ENCODE data around the gene MEF2D. TPM values are rescaled to one million over a fixed set of nuclear protein-coding genes. Genes with fewer than 3 reads are reported as not detected.

MEF2D gene
- total RNA-seq, 1 experiment from 2014 or later: 17.3 TPM

- H3K9me2 ChIP-seq (replicated peaks; ENCODE audit: low read length): no peaks in the 10 kb centered on the region
These were observed 56.1 kb downstream of the MEF2D start for GRCh38 chr1:156444407-156445001.

GRCh38 chr1:156443286-156443685 lies 57.3 kb downstream of the MEF2D start:
- ATAC-seq: no peak
- no peak for DNase-seq
- Histone ChIP-seq H3K9ac (ENCODE audit: low read length) (no peak overlapping the region), H3F3A (ENCODE audit: low read length, unreplicated experiment) (no peaks in the 10 kb centered on the region), H3K36me3 (ENCODE audit: low read depth, low read length) (no peaks in the 10 kb centered on the region), H3K27me3 (ENCODE audit: low read length) (peaks cover 39% of the 10 kb centered on the region), H3K27ac (ENCODE audit: low read length) (no peak overlapping the region), H3K9me3 (ENCODE audit: low read length) (no peaks in the 10 kb centered on the region), H3K4me1 (ENCODE audit: insufficient read depth, low read length) (peaks cover 9% of the 10 kb centered on the region), H3K9me2 (replicated peaks; ENCODE audit: low read length) (no peaks in the 10 kb centered on the region), H3K4me3 (ENCODE audit: low read length) (no peak overlapping the region), H4K20me1 (ENCODE audit: low read length) (no peaks in the 10 kb centered on the region), H3K79me2 (ENCODE audit: low read length) (no peaks in the 10 kb centered on the region), H2AFZ (ENCODE audit: low read length) (no peak overlapping the region), H3K4me2 (ENCODE audit: low read length) (no peak overlapping the region)
- no TSS peak for BruUV-seq (replicated peaks)
- POLR2A ChIA-PET (ENCODE audit: unreplicated experiment): no interaction called here
- CTCF ChIA-PET: interaction anchor here (2.6 kb wide), 1 partner anchor 58 kb away, joined by 21 read pairs; no protein-coding TSS in a partner anchor
- TF ChIP-seq CTCF (conservative IDR thresholded peaks at IDR 0.05; ENCODE audit: low read depth, low read length) (no peak), EZH2 (IDR thresholded peaks at IDR 0.05; ENCODE audit: low read length, unreplicated experiment) (no peak), EZH2phosphoT487 (IDR thresholded peaks at IDR 0.05; ENCODE audit: borderline replicate concordance, low read length) (no peak)
- intact Hi-C loops (cut with micrococcal nuclease): no loop called here

More at GRCh38 chr1:156444407-156445001, 56.1 kb downstream of the MEF2D start:
- Histone ChIP-seq H3K9me3 (ENCODE audit: low read length) (no peaks in the 10 kb centered on the region), H3K27me3 (ENCODE audit: low read length) (peaks cover 27% of the 10 kb centered on the region), H2AFZ (ENCODE audit: low read length) (no peak overlapping the region), H3K27ac (ENCODE audit: low read length) (no peak overlapping the region), H4K20me1 (ENCODE audit: low read length) (no peaks in the 10 kb centered on the region), H3K4me3 (ENCODE audit: low read length) (no peak overlapping the region), H3K9ac (ENCODE audit: low read length) (no peak overlapping the region), H3K79me2 (ENCODE audit: low read length) (no peaks in the 10 kb centered on the region), H3K4me1 (ENCODE audit: insufficient read depth, low read length) (peaks cover 12% of the 10 kb centered on the region), H3F3A (ENCODE audit: low read length, unreplicated experiment) (no peaks in the 10 kb centered on the region), H3K4me2 (ENCODE audit: low read length) (no peak overlapping the region), H3K36me3 (ENCODE audit: low read depth, low read length) (no peaks in the 10 kb centered on the region)
- no peak for TF ChIP-seq EZH2 (IDR thresholded peaks at IDR 0.05; ENCODE audit: low read length, unreplicated experiment)
- TF ChIP-seq CTCF (conservative IDR thresholded peaks at IDR 0.05; ENCODE audit: low read depth, low read length): peak; percentile 95
- ChIA-PET CTCF (interaction anchor here (0.7 to 2.7 kb wide), 2 partner anchors 59 to 61 kb away, joined by 8 to 97 read pairs; no protein-coding TSS in a partner anchor), POLR2A (ENCODE audit: unreplicated experiment) (no interaction called here)
- no TSS peak for BruUV-seq (replicated peaks)
- ATAC-seq (0 out of 2 replicates have a peak, but pooled peaks have one; percentile 19), DNase-seq (peak; percentile 70)
- intact Hi-C loops (cut with micrococcal nuclease): loop anchor here (1.0 kb wide), 1 partner anchor 59 kb away; no protein-coding TSS in a partner anchor

- Histone ChIP-seq H3K4me3 (ENCODE audit: low read length) (no peak overlapping the region), H3K9ac (ENCODE audit: low read length) (no peak overlapping the region), H3K27ac (ENCODE audit: low read length) (no peak overlapping the region), H3K9me2 (replicated peaks; ENCODE audit: low read length) (no peaks in the 10 kb centered on the region), H3K36me3 (ENCODE audit: low read depth, low read length) (no peaks in the 10 kb centered on the region), H3F3A (ENCODE audit: low read length, unreplicated experiment) (no peaks in the 10 kb centered on the region), H3K79me2 (ENCODE audit: low read length) (no peaks in the 10 kb centered on the region), H3K4me2 (ENCODE audit: low read length) (no peak overlapping the region), H3K4me1 (ENCODE audit: insufficient read depth, low read length) (no peaks in the 10 kb centered on the region), H2AFZ (ENCODE audit: low read length) (no peak overlapping the region), H3K9me3 (ENCODE audit: low read length) (no peaks in the 10 kb centered on the region), H3K27me3 (ENCODE audit: low read length) (peaks cover 62% of the 10 kb centered on the region), H4K20me1 (ENCODE audit: low read length) (no peaks in the 10 kb centered on the region)
- BruUV-seq (replicated peaks): no TSS peak
- TF ChIP-seq EZH2 (IDR thresholded peaks at IDR 0.05; ENCODE audit: low read length, unreplicated experiment): no peak
- CTCF ChIA-PET: no interaction called here
- ATAC-seq (no peak), DNase-seq (no peak)
- POLR2A ChIA-PET (ENCODE audit: unreplicated experiment): no interaction called here
- intact Hi-C loops (cut with micrococcal nuclease): no loop called here
These were observed 59.7 kb downstream of the MEF2D start for GRCh38 chr1:156440654-156441437.
